HuH-7 (cell line): Measurements from ENCODE around the gene NCAPG.

Experiments
- DNase-seq: peaks from one replicate; pipeline ENCODE4 v3.0.0; 2011; ENCODE audit warnings: low spot score

NCAPG gene

DNA sequence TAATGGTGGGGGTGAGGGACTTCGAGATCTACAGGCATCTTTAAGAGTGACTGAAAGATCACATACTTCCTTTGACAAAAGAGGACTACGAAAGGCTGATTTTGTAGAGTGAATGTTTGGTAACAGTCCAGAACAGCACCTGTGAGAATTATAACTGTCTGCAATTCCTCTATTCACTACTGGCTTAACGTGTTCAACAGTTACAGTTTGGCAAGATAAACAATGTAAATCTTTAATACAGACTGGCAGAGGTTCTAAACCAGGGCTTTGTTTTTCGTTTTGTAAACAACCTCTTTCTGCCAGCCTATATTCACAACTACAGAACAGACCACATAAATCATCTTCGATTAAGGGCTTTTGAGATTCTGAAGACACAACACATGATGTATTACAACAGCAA, 66.9 kb downstream of the NCAPG start:
- no peak for DNase-seq

DNA sequence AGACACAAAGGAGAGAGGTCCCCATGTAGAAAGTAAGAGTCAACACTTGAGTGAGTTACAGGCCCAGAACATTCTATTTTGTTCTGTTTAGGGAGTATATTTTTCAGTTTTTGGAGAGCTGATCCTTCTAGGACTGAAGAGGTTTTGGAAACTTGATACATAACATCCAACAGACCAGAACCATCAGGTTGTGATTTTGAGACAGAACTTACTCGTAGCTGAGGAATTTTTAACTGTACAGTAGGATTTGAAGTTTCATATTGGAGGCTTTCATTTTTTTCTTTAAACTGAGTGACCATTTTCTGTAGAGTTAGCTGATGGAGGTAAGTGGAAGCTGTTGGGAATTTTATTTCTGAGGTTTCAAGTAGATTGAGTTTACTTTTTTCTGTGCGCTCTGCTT, 73.3 kb downstream of the NCAPG start:
- DNase-seq: no peak

DNA sequence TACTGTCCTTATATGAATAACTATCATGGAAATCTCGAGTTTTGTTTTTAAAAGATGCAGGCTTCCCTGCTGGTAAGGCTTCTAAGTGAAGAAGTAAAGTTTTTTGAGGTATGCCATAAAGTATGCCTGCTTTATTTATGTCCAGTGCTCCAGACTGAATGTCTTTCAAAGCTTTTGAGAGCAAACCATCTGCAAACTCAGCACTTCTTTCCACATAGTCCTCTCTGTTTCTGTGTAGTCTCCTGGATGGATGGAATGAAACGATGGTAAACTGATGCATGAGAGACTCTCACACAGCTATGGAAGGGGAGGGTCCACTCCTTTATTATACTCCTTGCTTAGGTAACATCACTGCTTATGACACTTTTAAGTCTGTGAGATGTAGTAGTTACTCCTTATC, 73.7 kb downstream of the NCAPG start:
- no peak for DNase-seq

DNA sequence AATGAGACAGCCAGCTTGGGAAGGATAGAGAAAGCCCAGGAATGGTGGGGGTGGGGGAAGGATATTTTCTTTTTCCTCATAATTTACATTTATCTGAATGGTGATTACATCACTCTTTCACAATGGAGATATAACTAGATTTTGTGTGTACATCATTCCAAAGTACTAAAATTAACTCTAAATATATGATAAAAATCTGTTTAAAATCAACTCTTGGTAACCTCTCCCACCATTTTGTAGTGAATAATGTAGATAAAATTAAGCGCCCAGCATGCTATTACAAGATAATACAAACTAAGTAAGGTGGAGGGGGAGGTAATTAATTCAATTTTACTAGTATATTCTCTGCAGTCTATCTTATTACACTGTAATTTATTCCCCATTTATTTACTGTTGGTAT, 78.9 kb downstream of the NCAPG start:
- DNase-seq: no peak

DNA sequence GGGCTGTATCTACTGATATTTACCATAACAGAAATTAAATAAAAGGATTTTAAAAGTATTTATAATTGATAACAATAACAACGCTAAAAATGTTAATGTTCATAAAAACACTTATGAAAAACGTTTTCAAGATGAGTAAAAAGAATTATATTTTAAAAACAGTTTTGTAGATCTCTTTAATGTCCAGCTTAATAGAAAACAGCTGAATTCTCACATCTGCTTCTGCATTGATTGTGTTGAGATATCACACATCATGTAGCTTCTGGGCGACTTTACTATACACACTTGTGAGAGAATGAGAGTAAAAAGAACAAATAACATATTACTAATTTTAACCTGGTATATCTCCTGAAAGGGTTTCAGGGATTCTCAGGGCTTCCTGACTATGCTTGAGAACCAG, 83.6 kb downstream of the NCAPG start:
- no peak for DNase-seq
